ENCODE data around the gene NEU2.
A peak's percentile ranks its signal among the peaks of the same experiment; 100 is the strongest.
"Not testable (repeated sequence)": the region's sequence is repeated elsewhere in the genome, so short reads cannot be mapped to it uniquely, and the experiment has no call there.

The NEU2 gene

GRCh38 chr2:233058717-233059546 lies 26.5 kb downstream of the NEU2 start:
- DNase-seq = no peak

GRCh38 chr2:233059547-233059796 lies 27.0 kb downstream of the NEU2 start:
- DNase-seq = no peak

GRCh38 chr2:233059797-233060500 lies 27.5 kb downstream of the NEU2 start, which contains the start of gene INPP5D:
TSS of gene INPP5D (plus strand) at chr2:233060342. CDS start at chr2:233060479, 137 bp downstream.
- DNase-seq = peak; percentile 86

- no peak for DNase-seq
Measured at GRCh38 chr2:233060501-233060979, 28.1 kb downstream of the NEU2 start.

- DNase-seq = peak; percentile 58
Measured at GRCh38 chr2:233060980-233061590, 28.6 kb downstream of the NEU2 start.

- no peak for DNase-seq
Measured at GRCh38 chr2:233061591-233062450, 29.3 kb downstream of the NEU2 start.

GRCh38 chr2:233062451-233062850 lies 30.0 kb downstream of the NEU2 start:
- no peak for DNase-seq

- DNase-seq = no peak
Measured at GRCh38 chr2:233062946-233063268, 30.4 kb downstream of the NEU2 start.

- DNase-seq = no peak
Measured at GRCh38 chr2:233063269-233063975, 30.9 kb downstream of the NEU2 start.

GRCh38 chr2:233063976-233064411 lies 31.5 kb downstream of the NEU2 start:
- DNase-seq = no peak

- no peak for DNase-seq
Measured at GRCh38 chr2:233064530-233065199, 32.2 kb downstream of the NEU2 start.

GRCh38 chr2:233065200-233065589 lies 32.7 kb downstream of the NEU2 start:
- not testable (repeated sequence) for DNase-seq

GRCh38 chr2:233065954-233066470 lies 33.5 kb downstream of the NEU2 start:
- no peak for DNase-seq

- DNase-seq = no peak
Measured at GRCh38 chr2:233068762-233069418, 36.4 kb downstream of the NEU2 start.

GRCh38 chr2:233072838-233073237 lies 40.4 kb downstream of the NEU2 start:
- no peak for DNase-seq

- no peak for DNase-seq
Measured at GRCh38 chr2:233074106-233074505, 41.6 kb downstream of the NEU2 start.

- no peak for DNase-seq
Measured at GRCh38 chr2:233075141-233075965, 42.9 kb downstream of the NEU2 start.

GRCh38 chr2:233075966-233076339 lies 43.5 kb downstream of the NEU2 start:
- peak; percentile 58 for DNase-seq

- no peak for DNase-seq
Measured at GRCh38 chr2:233076749-233077148, 44.3 kb downstream of the NEU2 start.

- DNase-seq = peak; percentile 47
Measured at GRCh38 chr2:233079473-233079877, 47.0 kb downstream of the NEU2 start.

Measured in CD4-positive, alpha-beta T cell treated with Interleukin-15 for 1 hour (primary cell).